SJCRH30 (cell line): ENCODE measurements around the gene SLC1A7. TPM values are rescaled to one million over a fixed set of nuclear protein-coding genes. Genes with fewer than 3 reads are reported as not detected.

Source experiments
- DNase-seq, 2 experiments: peaks; one replicate each; pipeline ENCODE4 v3.0.0-alpha.2; 2015 to 2020
- H3K27ac ChIP-seq: fragments of 250-450 bp; sonication (Bioruptor Pico); 2 replicates; pipeline ENCODE4 v1.5.1; 2020; ENCODE audit warnings: mild to moderate bottlenecking, moderate library complexity
- H3K27me3 ChIP-seq: fragments of 250-450 bp; sonication (Bioruptor Pico); 2 replicates; pipeline ENCODE4 v1.5.1; 2020; ENCODE audit warnings: mild to moderate bottlenecking, moderate library complexity
- H3K36me3 ChIP-seq: fragments of 250-450 bp; sonication (Bioruptor Pico); 2 replicates; pipeline ENCODE4 v1.5.1; 2020; ENCODE audit warnings: mild to moderate bottlenecking, moderate library complexity
- H3K4me1 ChIP-seq: fragments of 250-450 bp; sonication (Bioruptor Pico); 2 replicates; pipeline ENCODE4 v1.5.1; 2020; ENCODE audit warnings: mild to moderate bottlenecking, moderate library complexity
- H3K4me3 ChIP-seq: fragments of 250-450 bp; sonication (Bioruptor Pico); 2 replicates; pipeline ENCODE4 v1.5.1; 2020; ENCODE audit warnings: mild to moderate bottlenecking, moderate library complexity
- H3K9me3 ChIP-seq: fragments of 250-450 bp; sonication (Bioruptor Pico); replicated peaks from 2 replicates; pipeline ENCODE4 v1.5.1; 2020; ENCODE audit warnings: mild to moderate bottlenecking, moderate library complexity
- total RNA-seq: library from RNA; depleted of rRNA; stranded (reverse); fragments of >200 nt; shearing (Covaris generic); gene quantifications from 2 replicates; pipeline ENCODE4 v1.2.3, GENCODE V29; 2014

The SLC1A7 gene
- total RNA-seq, 1 experiment from 2014 or later: 0.04 TPM

GRCh38 chr1:53078333-53079101 lies 63.9 kb downstream of the SLC1A7 start:
- no peak for DNase-seq

GRCh38 chr1:53077599-53077965 lies 64.9 kb downstream of the SLC1A7 start:
- H3K4me1 ChIP-seq: no peaks in the 10 kb centered on the region
- no peaks in the 10 kb centered on the region for H3K36me3 ChIP-seq
- no peak for DNase-seq
- no peaks in the 10 kb centered on the region for H3K9me3 ChIP-seq
- no peak overlapping the region for H3K27ac ChIP-seq
- no peak overlapping the region for H3K4me3 ChIP-seq
- H3K27me3 ChIP-seq: no peaks in the 10 kb centered on the region

More at GRCh38 chr1:53078333-53079101, 63.9 kb downstream of the SLC1A7 start:
- Histone ChIP-seq H3K36me3 (no peaks in the 10 kb centered on the region), H3K4me3 (no peak overlapping the region), H3K4me1 (no peaks in the 10 kb centered on the region), H3K27me3 (no peaks in the 10 kb centered on the region), H3K9me3 (no peaks in the 10 kb centered on the region), H3K27ac (no peak overlapping the region)

GRCh38 chr1:53076721-53077598 lies 65.5 kb downstream of the SLC1A7 start:
- H3K4me1 ChIP-seq: no peaks in the 10 kb centered on the region
- no peaks in the 10 kb centered on the region for H3K9me3 ChIP-seq
- DNase-seq: no peak
- no peak overlapping the region for H3K4me3 ChIP-seq
- no peaks in the 10 kb centered on the region for H3K36me3 ChIP-seq
- H3K27me3 ChIP-seq: no peaks in the 10 kb centered on the region
- H3K27ac ChIP-seq: no peak overlapping the region

GRCh38 chr1:53076165-53076564 lies 66.3 kb downstream of the SLC1A7 start:
- Histone ChIP-seq H3K9me3 (no peaks in the 10 kb centered on the region), H3K4me1 (no peaks in the 10 kb centered on the region), H3K27ac (no peak overlapping the region), H3K4me3 (no peak overlapping the region), H3K27me3 (no peaks in the 10 kb centered on the region), H3K36me3 (no peaks in the 10 kb centered on the region)
- DNase-seq: no peak

- H3K27ac ChIP-seq: no peak overlapping the region
- H3K4me3 ChIP-seq: no peak overlapping the region
- no peaks in the 10 kb centered on the region for H3K4me1 ChIP-seq
- no peaks in the 10 kb centered on the region for H3K9me3 ChIP-seq
- no peaks in the 10 kb centered on the region for H3K36me3 ChIP-seq
- H3K27me3 ChIP-seq: no peaks in the 10 kb centered on the region
- DNase-seq: no peak
Observed at GRCh38 chr1:53075761-53076163, 66.7 kb downstream of the SLC1A7 start.

GRCh38 chr1:53075206-53075605 lies 67.2 kb downstream of the SLC1A7 start:
- Histone ChIP-seq H3K4me1 (no peaks in the 10 kb centered on the region), H3K27ac (no peak overlapping the region), H3K4me3 (no peak overlapping the region), H3K36me3 (no peaks in the 10 kb centered on the region), H3K27me3 (no peaks in the 10 kb centered on the region), H3K9me3 (no peaks in the 10 kb centered on the region)
- DNase-seq: no peak

- H3K27ac ChIP-seq: no peak overlapping the region
- H3K9me3 ChIP-seq: no peaks in the 10 kb centered on the region
- H3K4me1 ChIP-seq: no peaks in the 10 kb centered on the region
- H3K4me3 ChIP-seq: no peak overlapping the region
- H3K36me3 ChIP-seq: no peaks in the 10 kb centered on the region
- H3K27me3 ChIP-seq: no peaks in the 10 kb centered on the region
- no peak for DNase-seq
Observed at GRCh38 chr1:53074313-53075154, 67.9 kb downstream of the SLC1A7 start.

GRCh38 chr1:53073868-53074311 lies 68.5 kb downstream of the SLC1A7 start:
- Histone ChIP-seq H3K36me3 (no peaks in the 10 kb centered on the region), H3K27ac (no peak overlapping the region), H3K27me3 (no peaks in the 10 kb centered on the region), H3K4me3 (no peak overlapping the region; the same call in 1 of the 2 replicates), H3K9me3 (no peaks in the 10 kb centered on the region), H3K4me1 (no peaks in the 10 kb centered on the region)
- DNase-seq: peak in 1 of 2 experiments; percentile 34

GRCh38 chr1:53073287-53073686 lies 69.2 kb downstream of the SLC1A7 start:
- no peak for DNase-seq
- no peaks in the 10 kb centered on the region for H3K9me3 ChIP-seq
- no peaks in the 10 kb centered on the region for H3K27me3 ChIP-seq
- H3K36me3 ChIP-seq: no peaks in the 10 kb centered on the region
- no peak overlapping the region for H3K27ac ChIP-seq
- no peaks in the 10 kb centered on the region for H3K4me1 ChIP-seq
- no peak overlapping the region for H3K4me3 ChIP-seq

GRCh38 chr1:53071915-53072314 lies 70.5 kb downstream of the SLC1A7 start:
- no peaks in the 10 kb centered on the region for H3K36me3 ChIP-seq
- no peaks in the 10 kb centered on the region for H3K9me3 ChIP-seq
- H3K27ac ChIP-seq: no peak overlapping the region
- no peak for DNase-seq
- H3K4me1 ChIP-seq: peaks cover 1% of the 10 kb centered on the region
- no peaks in the 10 kb centered on the region for H3K27me3 ChIP-seq
- H3K4me3 ChIP-seq: no peak overlapping the region

- DNase-seq: peak in 1 of 2 experiments; percentile 54
- Histone ChIP-seq H3K27me3 (no peaks in the 10 kb centered on the region), H3K4me1 (peaks cover 4% of the 10 kb centered on the region), H3K36me3 (no peaks in the 10 kb centered on the region), H3K9me3 (no peaks in the 10 kb centered on the region), H3K27ac (no peak overlapping the region), H3K4me3 (no peak overlapping the region)
Observed at GRCh38 chr1:53071167-53071865, 71.1 kb downstream of the SLC1A7 start.

GRCh38 chr1:53070621-53071020 lies 71.8 kb downstream of the SLC1A7 start:
- no peak for DNase-seq
- H3K27ac ChIP-seq: no peak overlapping the region
- H3K36me3 ChIP-seq: no peaks in the 10 kb centered on the region
- no peaks in the 10 kb centered on the region for H3K9me3 ChIP-seq
- H3K4me3 ChIP-seq: no peak overlapping the region
- peaks cover 4% of the 10 kb centered on the region for H3K4me1 ChIP-seq
- no peaks in the 10 kb centered on the region for H3K27me3 ChIP-seq

GRCh38 chr1:53069663-53070327 lies 72.6 kb downstream of the SLC1A7 start:
- H3K27me3 ChIP-seq: no peaks in the 10 kb centered on the region
- no peaks in the 10 kb centered on the region for H3K9me3 ChIP-seq
- DNase-seq: no peak
- no peaks in the 10 kb centered on the region for H3K36me3 ChIP-seq
- no peak overlapping the region for H3K27ac ChIP-seq
- peaks cover 4% of the 10 kb centered on the region for H3K4me1 ChIP-seq
- H3K4me3 ChIP-seq: no peak overlapping the region

GRCh38 chr1:53069265-53069662 lies 73.2 kb downstream of the SLC1A7 start:
- no peaks in the 10 kb centered on the region for H3K9me3 ChIP-seq
- peaks cover 4% of the 10 kb centered on the region for H3K4me1 ChIP-seq
- H3K4me3 ChIP-seq: no peak overlapping the region
- no peak for DNase-seq
- H3K27me3 ChIP-seq: no peaks in the 10 kb centered on the region
- no peak overlapping the region for H3K27ac ChIP-seq
- H3K36me3 ChIP-seq: no peaks in the 10 kb centered on the region
